NT2/D1 (cell line): ENCODE data around the gene TROAP.

ENCODE experiments used
- YY1 ChIP-seq: IDR thresholded peaks from 2 replicates; pipeline ENCODE4 v1.6.1; 2011; ENCODE audit not compliant: insufficient read length, insufficient read depth
- ZNF274 ChIP-seq: IDR thresholded peaks from 2 replicates; pipeline ENCODE4 v1.6.1; 2011; ENCODE audit warnings: mild to moderate bottlenecking, low read depth, low read length

- no peak for TF ChIP-seq YY1
- TF ChIP-seq ZNF274, result no peak
Measured at GRCh38 chr12:49277466-49277865, 45.6 kb upstream of the TROAP start.
